ENCODE results near the gene CNTRL. TPM values are rescaled to one million over a fixed set of nuclear protein-coding genes. Genes with fewer than 3 reads are reported as not detected.

The CNTRL gene
- total RNA-seq, 4 donors from 2014 or later = 20.0 to 30.2 (median 27.4) TPM

- no peak for TF ChIP-seq CTCF (IDR thresholded peaks at IDR 0.05; ENCODE audit: low read depth)
These were observed 144.8 kb downstream of the CNTRL start for GRCh38 chr9:121219530-121219929.

GRCh38 chr9:121220996-121221663, 146.4 kb downstream of the CNTRL start:
- TF ChIP-seq CTCF (IDR thresholded peaks at IDR 0.05; ENCODE audit: low read depth) = no peak

GRCh38 chr9:121221664-121222055, 146.9 kb downstream of the CNTRL start:
- TF ChIP-seq CTCF (IDR thresholded peaks at IDR 0.05; ENCODE audit: low read depth) = no peak

- no peak for TF ChIP-seq CTCF (IDR thresholded peaks at IDR 0.05; ENCODE audit: low read depth)
These were observed 147.9 kb downstream of the CNTRL start for GRCh38 chr9:121222524-121223171.

GRCh38 chr9:121225240-121225639, 150.5 kb downstream of the CNTRL start:
- no peak for TF ChIP-seq CTCF (IDR thresholded peaks at IDR 0.05; ENCODE audit: low read depth)

GRCh38 chr9:121226175-121226574, 151.4 kb downstream of the CNTRL start:
- TF ChIP-seq CTCF (IDR thresholded peaks at IDR 0.05; ENCODE audit: low read depth) = no peak

Small RNA genes lying within 50 kb of the gene (small RNA-seq; reads per million reads assigned to genes)
- not detected for gene RN7SL181P

Other genes starting within 250 kb of the CNTRL start
- gene PSMD5, start 232.0 kb upstream of the CNTRL start, total RNA-seq = 10 to 100 TPM; 45.7 to 77.3 (median 52.0) TPM
- gene PHF19, start 197.8 kb upstream of the CNTRL start, total RNA-seq = 10 to 100 TPM; 11.6 to 36.7 (median 17.3) TPM
- gene TRAF1, start 148.2 kb upstream of the CNTRL start, total RNA-seq = 10 to 100 TPM in 1 of 4 donors, 1 to 10 TPM in 3; 1.8 to 12.1 (median 5.7) TPM
- gene C5, start 24.7 kb upstream of the CNTRL start, total RNA-seq = 10 to 100 TPM; 13.6 to 23.7 (median 16.5) TPM
- gene RAB14, start 126.9 kb downstream of the CNTRL start, total RNA-seq = 10 to 100 TPM; 30.5 to 69.6 (median 47.9) TPM
- over 10,000 TPM in 1 of 4 donors, 1,000 to 10,000 TPM in 3; 3,163 to 12,584 (median 6,723) TPM for gene GSN, start 193.2 kb downstream of the CNTRL start, total RNA-seq

Data from subcutaneous adipose tissue (tissue), 4 donors.